HG03135 (cell line): ENCODE results near the gene BLMH.

ENCODE experiments used
- ATAC-seq: cut with Tn5 transposase; IDR thresholded peaks from one replicate; pipeline ENCODE4 v1.9.1; 2021; ENCODE audit warnings: mild to moderate bottlenecking, moderate library complexity; ENCODE audit not compliant: unreplicated experiment

Gene BLMH

GRCh38 chr17:30308406-30308805 is 16.7 kb upstream of the BLMH start:
- ATAC-seq = no peak

GRCh38 chr17:30304778-30305177 is 13.0 kb upstream of the BLMH start:
- ATAC-seq = no peak

GRCh38 chr17:30302241-30302640 is 10.5 kb upstream of the BLMH start:
- no peak for ATAC-seq

GRCh38 chr17:30300818-30301217 is 9.1 kb upstream of the BLMH start:
- ATAC-seq = no peak

DNA sequence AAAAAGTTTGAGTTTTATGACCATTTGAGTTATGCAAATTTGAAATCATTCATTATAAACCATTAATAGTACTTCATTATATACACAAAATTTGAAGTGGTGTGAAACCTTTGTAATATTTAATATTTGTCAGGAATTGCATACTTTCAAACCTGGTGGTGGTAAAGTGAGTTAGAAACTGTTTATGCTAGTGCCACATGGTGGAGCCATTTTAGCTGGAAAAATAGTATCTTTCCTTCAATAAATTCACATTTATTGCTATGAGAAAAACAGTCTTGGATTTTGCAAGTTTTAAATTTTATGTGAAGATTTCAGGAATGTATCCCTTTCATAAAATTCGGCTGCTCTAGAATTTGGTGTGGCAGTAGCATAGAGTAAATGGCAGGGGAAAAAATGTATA is 7.3 kb upstream of the BLMH start:
- no peak for ATAC-seq

DNA sequence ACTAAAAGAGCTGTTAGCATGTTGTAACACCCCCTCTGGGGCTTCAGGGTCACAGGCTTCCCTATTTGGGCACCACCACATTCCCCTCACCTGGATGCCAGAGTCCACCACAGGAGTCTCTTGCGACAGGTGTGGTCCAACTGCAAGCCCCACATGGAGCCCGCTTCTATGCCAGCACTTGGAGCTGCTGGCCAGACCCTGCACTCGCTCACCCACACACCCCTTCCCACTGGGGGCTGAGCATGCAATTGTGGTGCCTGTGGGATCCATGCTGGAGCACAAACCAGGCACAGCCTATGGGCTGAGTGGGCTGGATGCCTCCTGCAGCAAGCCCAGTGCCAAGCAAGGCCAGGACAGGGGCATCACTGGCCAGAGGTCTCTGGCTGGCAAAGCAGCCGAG is 6.0 kb upstream of the BLMH start:
- ATAC-seq = no peak

- ATAC-seq = no peak
Measured at GRCh38 chr17:30296499-30297080, 4.8 kb upstream of the BLMH start.

DNA sequence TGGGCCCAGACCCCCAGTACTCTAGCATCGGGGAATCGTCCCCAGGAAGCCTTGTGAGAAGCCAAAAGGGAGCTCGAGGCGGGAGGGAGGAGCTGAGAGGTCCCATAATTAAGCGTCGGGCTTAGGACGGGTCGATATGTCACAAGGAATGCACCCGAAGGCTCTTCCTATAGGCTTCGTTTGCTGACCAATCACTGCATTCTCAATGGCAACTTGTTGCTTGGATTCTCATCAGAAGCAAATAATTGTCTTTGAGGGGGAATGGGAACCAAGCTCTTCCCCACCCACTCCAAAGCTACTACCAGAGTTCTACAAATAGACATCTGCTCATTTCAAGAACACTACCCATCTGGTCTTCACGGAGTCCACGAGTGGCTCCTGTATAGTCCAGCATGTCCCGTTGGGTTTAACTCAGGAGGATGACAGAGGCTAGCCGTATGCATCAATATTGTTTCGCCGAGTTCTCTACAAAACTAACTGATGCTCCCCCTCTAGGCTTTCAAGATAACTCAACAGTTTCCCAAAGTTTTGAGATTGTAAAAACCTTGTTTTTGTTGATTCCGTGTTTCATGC is 628 bp upstream of the BLMH start:
- no peak for ATAC-seq

- peak; percentile 43 for ATAC-seq
Measured at GRCh38 chr17:30290696-30291542, 825 bp downstream of the BLMH start.

DNA sequence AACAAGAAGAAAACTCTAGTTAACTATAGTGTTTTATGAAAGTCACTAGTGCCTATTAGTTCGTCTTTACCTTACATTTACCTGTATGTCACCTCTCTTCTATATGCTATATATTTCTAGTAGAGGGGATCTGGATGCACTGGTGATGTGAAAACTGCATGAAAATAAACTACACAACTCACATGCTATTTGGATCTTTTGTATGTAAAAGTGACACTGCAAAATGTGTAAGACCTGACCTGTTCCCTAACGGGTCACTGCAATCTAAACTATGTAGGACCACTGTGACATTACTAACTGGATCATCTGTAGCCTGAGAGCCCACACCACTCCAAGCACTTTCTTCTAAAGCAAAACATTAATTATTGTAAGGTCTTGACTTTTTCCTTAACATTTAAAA is 1.7 kb downstream of the BLMH start:
- ATAC-seq = no peak

- ATAC-seq = no peak
Measured at GRCh38 chr17:30279156-30279555, 12.6 kb downstream of the BLMH start.

GRCh38 chr17:30278032-30278431 is 13.7 kb downstream of the BLMH start:
- no peak for ATAC-seq

- no peak for ATAC-seq
Measured at GRCh38 chr17:30275911-30276310, 15.8 kb downstream of the BLMH start.

GRCh38 chr17:30274887-30275286 is 16.9 kb downstream of the BLMH start:
- no peak for ATAC-seq

- ATAC-seq = no peak
Measured at GRCh38 chr17:30273373-30273772, 18.4 kb downstream of the BLMH start.

GRCh38 chr17:30271102-30271501 is 20.6 kb downstream of the BLMH start:
- no peak for ATAC-seq

DNA sequence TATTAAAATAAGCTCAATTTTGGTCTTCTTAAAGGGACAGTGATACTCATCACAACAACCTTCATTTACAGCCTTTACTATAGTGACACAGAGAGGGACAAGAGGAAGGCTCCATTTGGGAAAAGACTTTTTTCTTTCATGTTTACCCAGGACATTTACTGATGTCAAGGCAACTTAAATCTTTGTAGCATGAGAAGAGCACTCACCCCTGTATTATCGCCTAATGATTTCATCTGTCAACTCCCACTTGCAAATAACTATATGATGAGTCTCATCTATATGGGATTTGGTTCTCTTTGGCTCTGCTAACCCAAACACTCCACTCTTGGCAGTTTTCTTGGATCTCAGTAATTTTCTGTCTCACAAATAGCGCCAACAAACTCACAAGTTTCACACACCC is 24.1 kb downstream of the BLMH start:
- ATAC-seq = no peak

- no peak for ATAC-seq
Measured at GRCh38 chr17:30263552-30264333, 28.0 kb downstream of the BLMH start.

DNA sequence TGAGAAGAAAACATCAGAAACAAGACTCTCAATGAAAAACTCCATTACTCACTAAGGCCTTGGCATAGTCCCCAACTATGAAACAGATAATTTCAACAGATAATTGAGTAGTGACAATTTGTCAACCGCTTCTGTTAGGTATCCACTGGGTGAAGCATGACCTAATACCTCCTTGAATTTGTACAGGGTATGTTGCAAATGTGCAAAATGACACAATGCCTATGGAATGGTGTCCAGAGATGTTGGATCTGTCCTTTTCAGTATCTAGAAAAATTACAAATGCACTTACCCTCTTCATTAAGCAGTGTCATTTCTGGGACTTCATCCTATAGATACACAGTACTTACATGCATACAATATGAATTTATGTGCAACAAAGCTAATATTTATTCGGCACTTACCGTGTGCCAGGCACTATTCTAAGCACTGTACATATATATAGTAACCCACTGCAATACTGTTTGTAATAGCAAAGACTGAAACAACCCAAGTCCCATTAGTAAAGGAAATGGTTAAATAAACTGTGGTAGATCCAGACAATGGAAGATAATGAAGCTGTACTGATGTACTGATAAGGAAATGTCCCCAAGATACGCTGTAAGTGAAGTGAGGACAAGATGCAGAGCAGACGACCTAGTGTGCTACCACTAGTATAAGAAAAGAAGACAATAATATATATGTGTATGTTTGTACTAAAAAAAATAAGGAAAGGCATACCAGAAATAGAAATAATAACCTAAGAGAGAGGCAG is 34.8 kb downstream of the BLMH start:
- ATAC-seq = no peak

DNA sequence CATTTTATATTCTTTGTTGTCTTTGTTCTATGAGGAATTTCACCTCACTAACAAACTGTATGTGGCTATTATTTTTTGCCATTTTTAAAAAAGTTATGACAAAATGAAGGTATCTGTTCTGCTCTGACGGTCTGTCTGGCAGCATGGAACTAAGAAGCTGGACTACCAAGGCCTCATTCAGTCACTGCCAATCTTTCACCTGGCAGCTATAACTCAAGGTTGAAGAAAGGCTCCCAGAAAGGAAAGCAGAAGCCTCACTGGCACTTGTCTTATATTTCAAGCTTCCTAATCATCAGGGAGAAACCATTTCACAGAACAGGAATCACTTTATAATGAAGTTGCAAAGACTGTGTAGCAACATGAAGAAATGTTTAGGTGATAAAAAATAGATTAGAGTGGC is 37.6 kb downstream of the BLMH start:
- ATAC-seq = no peak

DNA sequence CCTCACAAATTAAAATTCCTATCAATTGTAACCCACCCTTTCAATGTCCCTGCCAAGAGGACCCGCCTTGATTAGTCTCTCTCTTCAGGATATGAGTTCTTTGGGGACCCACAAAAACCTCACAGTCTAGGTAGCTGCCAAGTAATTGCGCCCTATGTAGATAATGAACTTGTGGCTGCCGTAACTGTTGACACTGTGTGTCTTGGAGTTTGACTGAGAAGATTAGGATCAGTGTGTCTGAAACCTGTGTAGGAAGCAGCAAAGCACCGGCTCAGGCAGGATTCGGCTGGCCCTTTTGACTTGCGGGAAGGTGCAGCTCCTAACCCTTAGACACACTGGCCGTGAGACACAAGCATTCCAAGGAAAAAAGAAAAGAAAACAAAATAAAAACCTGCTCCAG is 38.4 kb downstream of the BLMH start:
- no peak for ATAC-seq
